Thyroid gland (tissue), 4 donors: ENCODE results near the gene NBEAL1. TPM values are rescaled to one million over a fixed set of nuclear protein-coding genes. Genes with fewer than 3 reads are reported as not detected.
"Not testable (repeated sequence)": the region's sequence is repeated elsewhere in the genome, so short reads cannot be mapped to it uniquely, and the experiment has no call there.

Experiments used
- DNase-seq, 2 donors: peaks; one replicate each; pipeline ENCODE4 v3.0.0-alpha.2; 2019
- H3K27ac ChIP-seq, 3 donors: fragments of 200-600 bp; sonication (generic); 1 replicate in 2 of 3; 2 replicates in 1 of 3; pipeline ENCODE4 v1.5.1; 2016 to 2019; ENCODE audit warnings: mild to moderate bottlenecking in 1 of 3, moderate library complexity in 1 of 3
- H3K27me3 ChIP-seq: fragments of 200-600 bp; sonication (generic); one replicate; pipeline ENCODE4 v1.5.1; 2019
- H3K36me3 ChIP-seq, 2 donors: fragments of 200-600 bp; sonication (generic); one replicate each; pipeline ENCODE4 v1.5.1; 2016 to 2019
- H3K4me1 ChIP-seq, 2 donors: fragments of 200-600 bp; sonication (generic); one replicate each; pipeline ENCODE4 v1.5.1; 2017 to 2019
- H3K4me3 ChIP-seq, 3 donors: fragments of 200-600 bp; sonication (generic); replicated peaks in 1 of 3; 1 replicate in 2 of 3; 2 replicates in 1 of 3; pipeline ENCODE4 v1.5.1; 2016; ENCODE audit warnings: mild to moderate bottlenecking in 1 of 3
- H3K9me3 ChIP-seq: fragments of 200-600 bp; sonication (generic); one replicate; pipeline ENCODE4 v1.5.1; 2017
- CTCF ChIP-seq, 6 experiments: fragments of 200-600 bp in 3 of 6; fragments of 450-650 bp in 3 of 6; sonication (generic) in 3 of 6; IDR thresholded peaks; one replicate each; pipeline ENCODE4 v1.5.1; 2016 to 2019; ENCODE audit warnings: antibody characterized with exemption in 6 of 6, mild to moderate bottlenecking in 2 of 6, inconsistent platforms in 1 of 6, moderate library complexity in 1 of 6
- POLR2A ChIP-seq, 2 donors: fragments of 450-650 bp; IDR thresholded peaks; one replicate each; pipeline ENCODE4 v1.6.1; 2017; ENCODE audit warnings: antibody characterized with exemption in 2 of 2, mild to moderate bottlenecking in 2 of 2, moderate library complexity in 1 of 2
- WGBS, 2 donors: methylation state at CpG; one replicate each; pipeline ENCODE4 v1.1.5; 2017; 5-methylcytosine and 5-hydroxymethylcytosine counted together
- intact Hi-C: fragments of 100-400 bp; cut with DNase I; formaldehyde crosslinking; loops from one replicate; pipeline ENCODE4 v1.15.1; 2023
- total RNA-seq, 4 donors: library from RNA; depleted of rRNA; stranded (reverse); fragments of >200 nt; gene quantifications; one replicate each; pipeline ENCODE4 v1.2.3, GENCODE V29; 2016

The NBEAL1 gene
- total RNA-seq, 4 donors from 2014 or later = 58.8 to 88.8 (median 71.3) TPM

- Histone ChIP-seq H3K9me3 (no peaks in the 10 kb centered on the region), H3K4me1 (no peaks in the 10 kb centered on the region), H3K36me3 (peaks cover 18 to 21% of the 10 kb centered on the region in 2 donors), H3K27me3 (no peaks in the 10 kb centered on the region), H3K4me3 (no peak overlapping the region), H3K27ac (no peak overlapping the region)
- WGBS, 2 donors = 91 to 92% methylated on average over 1 of the region's 1 CpG
- TF ChIP-seq POLR2A (IDR thresholded peaks at IDR 0.05) (no peak), CTCF (IDR thresholded peaks at IDR 0.05) (no peak)
- no peak for DNase-seq
- intact Hi-C loops = no loop called here
These were observed 171.2 kb downstream of the NBEAL1 start for GRCh38 chr2:203185864-203186263.

- H3K4me3 ChIP-seq, intact Hi-C loops, H3K27ac ChIP-seq, H3K27me3 ChIP-seq, DNase-seq, H3K4me1 ChIP-seq, H3K9me3 ChIP-seq: not testable (repeated sequence)
- peaks cover 18 to 22% of the 10 kb centered on the region in 2 donors for H3K36me3 ChIP-seq
- 97 to 100% methylated on average over 14 to 16 of the region's 17 CpGs for WGBS, 2 donors
These were observed 175.9 kb downstream of the NBEAL1 start for GRCh38 chr2:203190547-203190946.

- intact Hi-C loops, DNase-seq, H3K27me3 ChIP-seq, H3K4me3 ChIP-seq, H3K4me1 ChIP-seq, H3K27ac ChIP-seq, H3K9me3 ChIP-seq: not testable (repeated sequence)
- 98 to 99% methylated on average over 5 to 6 of the region's 6 CpGs for WGBS, 2 donors
- peaks cover 18 to 19% of the 10 kb centered on the region in 2 donors for H3K36me3 ChIP-seq
These were observed 176.4 kb downstream of the NBEAL1 start for GRCh38 chr2:203191026-203191425.

GRCh38 chr2:203191961-203192360, 177.3 kb downstream of the NBEAL1 start:
- no peaks in the 10 kb centered on the region for H3K27me3 ChIP-seq
- intact Hi-C loops = no loop called here
- H3K36me3 ChIP-seq = peaks cover 13 to 18% of the 10 kb centered on the region in 2 donors
- H3K9me3 ChIP-seq = no peaks in the 10 kb centered on the region
- no peak for DNase-seq
- no peak overlapping the region for H3K27ac ChIP-seq
- no peak overlapping the region for H3K4me3 ChIP-seq
- TF ChIP-seq POLR2A (IDR thresholded peaks at IDR 0.05) = no peak
- no peak for TF ChIP-seq CTCF (IDR thresholded peaks at IDR 0.05)
- no peaks in the 10 kb centered on the region for H3K4me1 ChIP-seq
- 96% methylated on average over 3 of the region's 3 CpGs for WGBS, 2 donors

- Histone ChIP-seq H3K4me3 (no peak overlapping the region), H3K27me3 (no peaks in the 10 kb centered on the region), H3K4me1 (no peaks in the 10 kb centered on the region), H3K27ac (no peak overlapping the region), H3K36me3 (peaks cover 6 to 18% of the 10 kb centered on the region in 2 donors), H3K9me3 (no peaks in the 10 kb centered on the region)
- WGBS, 2 donors = 95 to 98% methylated on average over 5 of the region's 5 CpGs
- DNase-seq = no peak
- TF ChIP-seq CTCF (IDR thresholded peaks at IDR 0.05) = no peak
- TF ChIP-seq POLR2A (IDR thresholded peaks at IDR 0.05) = no peak
- intact Hi-C loops = no loop called here
These were observed 180.8 kb downstream of the NBEAL1 start for GRCh38 chr2:203195331-203196036.

- Histone ChIP-seq H3K4me1 (no peaks in the 10 kb centered on the region), H3K4me3 (no peak overlapping the region), H3K27me3 (no peaks in the 10 kb centered on the region), H3K9me3 (no peaks in the 10 kb centered on the region), H3K36me3 (peaks cover 0 to 19% of the 10 kb centered on the region in 2 donors), H3K27ac (no peak overlapping the region)
- DNase-seq = no peak
- no peak for TF ChIP-seq CTCF (IDR thresholded peaks at IDR 0.05)
- intact Hi-C loops = no loop called here
These were observed 186.2 kb downstream of the NBEAL1 start for GRCh38 chr2:203200866-203201265.
